IgD-negative memory B cell (primary cell): Measurements from ENCODE around the gene TLK2. TPM values are rescaled to one million over a fixed set of nuclear protein-coding genes. Genes with fewer than 3 reads are reported as not detected.

Experiments
- H3K27ac Mint-ChIP-seq, 3 donors: one replicate each; pipeline ENCODE4 v1.8.0; 2020 to 2022; ENCODE audit warnings: mild to moderate bottlenecking in 3 of 3, mixed read lengths in 3 of 3, moderate library complexity in 1 of 3
- H3K27me3 Mint-ChIP-seq: one replicate; pipeline ENCODE4 v1.8.0; 2021; ENCODE audit warnings: mixed read lengths
- H3K36me3 Mint-ChIP-seq: one replicate; pipeline ENCODE4 v1.8.0; 2020; ENCODE audit warnings: mild to moderate bottlenecking, mixed read lengths
- H3K4me1 Mint-ChIP-seq, 3 donors: one replicate each; pipeline ENCODE4 v1.8.0; 2020 to 2022; ENCODE audit warnings: mixed read lengths in 3 of 3, mild to moderate bottlenecking in 1 of 3
- H3K4me3 Mint-ChIP-seq, 4 donors: one replicate each; pipeline ENCODE4 v1.8.0; 2020 to 2022; ENCODE audit warnings: mild to moderate bottlenecking in 4 of 4, mixed read lengths in 4 of 4, moderate library complexity in 3 of 4
- H3K9me3 Mint-ChIP-seq, 3 donors: one replicate each; pipeline ENCODE4 v1.8.0; 2020 to 2021; ENCODE audit warnings: mixed read lengths in 3 of 3, mild to moderate bottlenecking in 1 of 3
- polyA plus RNA-seq: library from polyadenylated mRNA; unstranded; fragments of 300-500 nt; fragmentation: Illumina TruSeq; gene quantifications from one replicate; pipeline ENCODE4 v1.2.3, GENCODE V29; 2021

TLK2 gene
- polyA plus RNA-seq, 1 donor from 2014 or later: 12.1 TPM

DNA sequence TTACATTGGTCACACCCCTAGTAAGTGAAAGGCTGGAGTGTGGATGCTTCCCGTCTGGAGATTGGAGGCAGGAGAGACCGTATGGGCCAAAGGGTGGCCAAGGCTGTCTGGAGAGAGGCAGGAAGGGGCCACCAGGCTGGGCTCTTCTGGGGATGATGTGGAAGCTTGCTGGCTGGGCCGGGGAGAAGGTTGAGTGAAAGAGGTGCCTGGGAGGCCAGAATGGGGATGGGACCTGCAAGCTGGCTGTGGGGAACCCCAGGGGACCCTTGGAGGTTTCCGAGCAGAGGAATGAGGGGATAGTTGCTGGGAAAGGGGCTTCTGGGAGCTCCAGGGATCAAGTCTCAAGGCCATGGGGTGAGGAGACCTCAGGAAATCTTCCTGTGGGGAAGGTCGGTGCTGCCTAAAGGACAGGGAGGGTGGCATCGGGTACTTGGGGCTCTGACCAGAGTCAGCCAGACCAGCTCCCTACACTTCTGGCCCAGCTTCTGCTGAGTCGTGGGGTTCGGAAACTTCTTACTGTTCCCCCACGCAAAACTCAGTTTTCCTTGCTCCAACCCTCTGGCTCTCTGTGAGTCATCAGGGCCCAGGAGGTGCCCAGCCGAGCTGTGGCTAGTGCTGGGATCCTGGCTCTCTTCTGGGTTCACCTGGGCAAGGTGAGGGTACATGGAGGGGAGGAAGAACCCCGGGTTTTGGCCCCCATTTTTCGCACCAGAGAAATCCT, 151.9 kb downstream of the TLK2 start:
- H3K9me3 Mint-ChIP-seq: no peaks in the 10 kb centered on the region
- no peak overlapping the region for H3K27ac Mint-ChIP-seq
- H3K4me3 Mint-ChIP-seq: no peak overlapping the region
- H3K27me3 Mint-ChIP-seq: peaks cover 22% of the 10 kb centered on the region
- peaks cover 0 to 6% (median 5%) of the 10 kb centered on the region in 3 donors for H3K4me1 Mint-ChIP-seq
- H3K36me3 Mint-ChIP-seq: peaks cover 2% of the 10 kb centered on the region

GRCh38 chr17:62631086-62631935, 152.7 kb downstream of the TLK2 start:
- Mint-ChIP-seq H3K27me3 (peaks cover 22% of the 10 kb centered on the region), H3K4me3 (no peak overlapping the region)

GRCh38 chr17:62631936-62632924, 153.6 kb downstream of the TLK2 start:
- H3K27ac Mint-ChIP-seq: no peak overlapping the region
- H3K36me3 Mint-ChIP-seq: peaks cover 2% of the 10 kb centered on the region
- peaks cover 17% of the 10 kb centered on the region for H3K27me3 Mint-ChIP-seq
- H3K4me3 Mint-ChIP-seq: no peak overlapping the region
- H3K9me3 Mint-ChIP-seq: no peaks in the 10 kb centered on the region
- H3K4me1 Mint-ChIP-seq: peaks cover 0 to 5% (median 0%) of the 10 kb centered on the region in 3 donors

More at GRCh38 chr17:62631086-62631935, 152.7 kb downstream of the TLK2 start:
- Mint-ChIP-seq H3K36me3 (peaks cover 2% of the 10 kb centered on the region), H3K4me1 (peaks cover 0 to 6% (median 3%) of the 10 kb centered on the region in 3 donors), H3K27ac (no peak overlapping the region), H3K9me3 (no peaks in the 10 kb centered on the region)

GRCh38 chr17:62637809-62638208, 159.2 kb downstream of the TLK2 start:
- Mint-ChIP-seq H3K4me3 (peak overlapping the region in 1 of 4 donors; percentile 28), H3K9me3 (no peaks in the 10 kb centered on the region), H3K4me1 (no peaks in the 10 kb centered on the region), H3K27ac (no peak overlapping the region), H3K36me3 (no peaks in the 10 kb centered on the region), H3K27me3 (peaks cover 4% of the 10 kb centered on the region)

GRCh38 chr17:62641153-62641552, 162.5 kb downstream of the TLK2 start:
- Mint-ChIP-seq H3K4me3 (no peak overlapping the region), H3K27ac (no peak overlapping the region), H3K4me1 (no peaks in the 10 kb centered on the region), H3K9me3 (no peaks in the 10 kb centered on the region), H3K27me3 (peaks cover 4% of the 10 kb centered on the region), H3K36me3 (no peaks in the 10 kb centered on the region)

DNA sequence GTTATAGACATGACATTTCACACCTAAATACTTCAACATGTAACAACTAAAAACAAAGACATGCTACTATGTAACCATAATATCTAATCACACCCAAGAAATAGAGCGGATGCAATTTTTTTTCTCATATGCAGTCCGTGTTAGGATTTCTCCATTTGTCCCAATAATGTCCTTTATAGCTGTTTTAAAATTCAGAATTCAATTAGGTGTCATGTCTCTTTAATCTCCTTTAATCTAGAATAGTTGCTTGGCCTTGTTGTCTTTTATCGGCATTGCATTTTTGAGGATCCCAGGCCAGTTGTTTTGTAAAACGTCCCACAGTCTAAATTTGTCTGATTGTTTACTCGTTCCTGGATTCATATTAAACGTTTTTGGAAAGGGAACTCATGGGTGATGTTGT, 163.3 kb downstream of the TLK2 start:
- Mint-ChIP-seq H3K27ac (peak overlapping the region in 1 of 3 donors; percentile 53), H3K9me3 (no peaks in the 10 kb centered on the region), H3K36me3 (no peaks in the 10 kb centered on the region), H3K27me3 (peaks cover 7% of the 10 kb centered on the region), H3K4me1 (no peaks in the 10 kb centered on the region), H3K4me3 (no peak overlapping the region)

DNA sequence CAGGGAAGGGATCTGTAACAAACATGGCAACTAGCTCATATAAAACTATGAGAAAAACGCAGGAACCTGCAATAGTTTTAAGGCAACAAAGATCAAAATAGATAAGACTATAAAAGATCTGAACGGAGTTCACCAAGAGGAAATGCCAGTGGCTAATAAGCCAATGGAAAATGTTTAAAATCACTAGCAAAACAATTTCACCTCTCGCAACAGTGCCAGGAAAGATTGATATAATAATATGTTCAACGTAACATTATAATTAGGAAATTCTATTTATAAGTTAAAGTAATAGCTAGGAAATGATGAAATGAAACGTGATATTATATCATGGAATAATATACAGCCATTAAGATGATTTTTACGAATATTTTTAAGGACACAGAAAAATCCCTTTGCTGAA, 164.9 kb downstream of the TLK2 start:
- no peaks in the 10 kb centered on the region for H3K9me3 Mint-ChIP-seq
- H3K36me3 Mint-ChIP-seq: no peaks in the 10 kb centered on the region
- H3K4me1 Mint-ChIP-seq: no peaks in the 10 kb centered on the region
- peaks cover 9% of the 10 kb centered on the region for H3K27me3 Mint-ChIP-seq
- no peak overlapping the region for H3K27ac Mint-ChIP-seq
- H3K4me3 Mint-ChIP-seq: no peak overlapping the region

DNA sequence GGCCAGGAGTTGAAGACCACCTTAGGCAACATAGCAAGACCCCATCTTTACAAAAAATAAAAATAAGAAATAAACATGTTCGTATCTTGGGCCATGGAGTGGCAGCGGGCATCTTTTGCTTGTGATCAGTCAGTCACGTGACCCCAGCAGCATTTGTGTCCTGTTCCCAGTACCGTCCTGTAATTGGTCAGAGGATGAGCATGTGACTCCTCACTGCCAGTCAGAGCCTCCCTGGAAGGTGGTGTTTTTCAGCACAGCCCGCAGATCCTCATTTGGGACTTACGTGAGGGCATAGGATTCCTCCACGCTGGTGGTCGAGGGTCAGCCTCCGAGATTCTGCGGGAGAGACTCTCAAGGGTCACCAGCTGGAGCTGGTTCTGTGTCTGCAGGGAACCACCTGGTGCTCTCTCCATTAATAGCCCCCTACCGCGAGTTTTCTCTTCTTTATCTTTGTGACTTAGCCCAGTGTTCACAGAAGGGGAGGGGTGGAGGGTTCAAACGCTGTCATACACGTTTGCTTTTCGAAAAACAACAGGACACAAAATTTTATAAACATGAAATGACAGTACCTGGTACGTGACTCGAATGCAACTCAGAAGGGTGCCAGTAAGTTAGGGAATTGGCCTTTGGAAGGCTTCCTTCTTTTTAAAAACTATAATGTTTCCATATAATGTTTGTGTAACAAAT, 166.0 kb downstream of the TLK2 start:
- no peak overlapping the region for H3K27ac Mint-ChIP-seq
- H3K36me3 Mint-ChIP-seq: no peaks in the 10 kb centered on the region
- H3K27me3 Mint-ChIP-seq: peaks cover 9% of the 10 kb centered on the region
- H3K4me3 Mint-ChIP-seq: no peak overlapping the region
- H3K4me1 Mint-ChIP-seq: no peaks in the 10 kb centered on the region
- no peaks in the 10 kb centered on the region for H3K9me3 Mint-ChIP-seq

DNA sequence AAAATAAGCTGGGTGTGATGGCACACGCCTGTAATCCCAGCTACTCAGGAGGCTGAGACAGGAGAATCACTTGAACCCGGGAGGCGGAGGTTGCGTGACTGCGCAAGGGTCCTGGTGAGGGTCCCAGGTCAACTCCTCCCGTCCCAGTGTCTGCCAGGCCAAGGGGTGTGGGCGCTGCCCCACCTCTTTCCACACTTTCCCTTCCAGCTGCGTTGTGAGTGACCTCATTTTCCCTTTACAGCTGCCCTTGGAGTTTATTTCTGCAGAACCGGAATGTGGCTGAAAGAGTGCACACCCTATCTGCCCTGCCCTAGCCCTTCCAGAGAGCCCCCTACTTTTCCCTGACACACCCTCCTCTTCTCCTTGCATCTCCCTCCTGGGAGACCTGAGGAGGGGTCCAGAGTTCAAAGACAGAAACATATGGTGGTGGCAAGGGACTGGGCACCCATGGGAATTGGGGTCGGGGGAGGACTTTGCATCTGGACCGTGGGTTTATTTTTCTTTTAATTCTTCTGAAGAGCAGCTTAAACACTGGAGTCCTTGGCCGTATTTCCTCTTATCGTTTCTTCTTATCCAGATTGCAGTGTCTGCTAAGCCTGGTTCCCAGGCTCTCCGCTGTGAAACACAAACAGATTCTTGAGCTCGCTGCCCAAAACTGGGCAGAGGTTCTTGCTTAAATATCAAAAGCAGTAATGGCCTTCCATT, 169.8 kb downstream of the TLK2 start:
- H3K27me3 Mint-ChIP-seq: peaks cover 8% of the 10 kb centered on the region
- peaks cover 6 to 7% (median 6%) of the 10 kb centered on the region in 3 donors for H3K4me1 Mint-ChIP-seq
- no peak overlapping the region for H3K27ac Mint-ChIP-seq
- no peak overlapping the region for H3K4me3 Mint-ChIP-seq
- no peaks in the 10 kb centered on the region for H3K36me3 Mint-ChIP-seq
- H3K9me3 Mint-ChIP-seq: no peaks in the 10 kb centered on the region

DNA sequence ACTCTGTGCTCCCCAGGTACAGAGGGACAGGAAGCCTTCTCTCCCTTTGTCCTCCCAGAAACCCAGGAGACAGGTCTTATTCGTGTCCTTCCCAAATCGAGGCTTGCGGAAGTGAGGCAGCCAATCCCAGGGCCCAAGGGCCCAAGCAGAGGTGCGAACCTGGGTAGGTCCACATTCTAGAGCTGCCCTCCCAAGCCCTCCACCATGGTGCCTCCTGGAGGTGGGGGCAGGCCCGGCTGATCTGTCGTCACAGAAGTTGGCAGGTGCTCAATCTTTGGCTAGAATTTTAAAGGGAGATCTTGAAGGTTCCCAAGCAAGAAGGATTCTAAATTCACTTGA, 170.3 kb downstream of the TLK2 start:
- H3K27me3 Mint-ChIP-seq: peaks cover 8% of the 10 kb centered on the region
- H3K27ac Mint-ChIP-seq: no peak overlapping the region
- H3K4me1 Mint-ChIP-seq: peaks cover 7 to 8% (median 7%) of the 10 kb centered on the region in 3 donors
- no peaks in the 10 kb centered on the region for H3K36me3 Mint-ChIP-seq
- H3K4me3 Mint-ChIP-seq: no peak overlapping the region
- H3K9me3 Mint-ChIP-seq: no peaks in the 10 kb centered on the region

DNA sequence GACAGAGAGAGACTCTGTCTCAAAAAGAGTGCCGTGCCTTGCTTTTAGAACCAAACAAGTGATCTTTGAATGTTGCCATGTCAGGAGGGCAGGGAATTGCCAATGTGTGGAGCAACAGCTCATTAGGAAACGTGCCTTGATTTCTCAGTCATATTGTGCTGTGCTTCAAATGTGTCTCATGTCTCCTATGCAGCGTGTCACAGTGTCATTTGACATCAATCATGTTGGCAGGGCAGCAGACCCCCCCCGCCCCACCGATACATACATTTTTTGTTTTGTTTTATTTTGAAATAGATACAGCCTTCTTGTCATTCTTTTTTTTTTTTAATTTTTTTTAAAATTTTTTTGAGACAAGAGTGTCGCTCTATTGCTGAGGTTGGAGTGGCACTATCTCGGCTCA, 170.9 kb downstream of the TLK2 start:
- Mint-ChIP-seq H3K4me1 (peaks cover 7 to 8% (median 7%) of the 10 kb centered on the region in 3 donors), H3K27ac (no peak overlapping the region), H3K27me3 (peaks cover 8% of the 10 kb centered on the region), H3K4me3 (peak overlapping the region in 1 of 4 donors; percentile 8), H3K9me3 (no peaks in the 10 kb centered on the region), H3K36me3 (no peaks in the 10 kb centered on the region)

- peaks cover 7 to 8% (median 7%) of the 10 kb centered on the region in 3 donors for H3K4me1 Mint-ChIP-seq
- no peaks in the 10 kb centered on the region for H3K9me3 Mint-ChIP-seq
- peak overlapping the region in 1 of 4 donors; percentile 16 for H3K4me3 Mint-ChIP-seq
- H3K27ac Mint-ChIP-seq: no peak overlapping the region
- H3K36me3 Mint-ChIP-seq: no peaks in the 10 kb centered on the region
- H3K27me3 Mint-ChIP-seq: peaks cover 8% of the 10 kb centered on the region
These were observed 172.0 kb downstream of the TLK2 start for GRCh38 chr17:62650587-62650986.

DNA sequence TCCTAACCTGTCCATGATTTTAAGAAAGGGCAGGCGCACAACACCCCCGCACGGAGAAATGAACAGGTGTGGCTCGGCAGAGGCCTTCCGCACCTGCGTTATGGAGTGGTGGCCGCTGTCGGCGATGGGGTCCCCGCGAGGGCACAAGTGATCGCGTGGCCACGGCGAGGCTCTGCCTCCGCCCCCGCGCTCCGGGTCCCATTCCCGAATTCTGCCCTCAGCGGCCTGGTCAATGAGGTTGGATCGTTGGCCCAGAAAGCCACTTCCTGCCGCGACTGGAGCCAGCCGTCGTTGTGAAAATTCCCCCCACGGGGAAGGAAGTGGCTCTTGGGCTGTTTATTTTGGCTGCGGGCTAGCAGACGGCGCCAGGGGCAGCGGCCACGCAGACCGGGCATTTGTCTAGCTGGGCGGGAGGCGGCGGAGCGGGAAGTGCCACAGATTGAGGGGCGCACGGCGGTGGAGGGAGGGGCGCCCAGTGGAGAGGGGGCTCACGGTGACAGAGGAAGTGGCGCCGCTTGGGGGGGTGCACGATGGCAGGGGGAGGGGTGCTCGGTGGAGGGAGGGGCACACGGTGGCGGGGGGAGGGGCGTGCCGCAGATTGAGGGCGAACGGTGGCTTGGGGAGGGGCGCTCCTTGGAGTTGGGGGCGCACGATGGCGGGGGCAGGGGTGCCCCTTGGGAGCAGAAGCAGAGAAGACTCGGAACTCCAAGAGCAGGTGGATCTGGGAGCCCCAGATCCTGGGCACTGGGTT, 173.8 kb downstream of the TLK2 start:
- peaks cover 7 to 8% (median 7%) of the 10 kb centered on the region in 3 donors for H3K4me1 Mint-ChIP-seq
- H3K27me3 Mint-ChIP-seq: peaks cover 5% of the 10 kb centered on the region
- H3K4me3 Mint-ChIP-seq: peak overlapping the region; percentile 83 to 96 (median 88)
- no peak overlapping the region for H3K27ac Mint-ChIP-seq
- H3K36me3 Mint-ChIP-seq: no peaks in the 10 kb centered on the region
- H3K9me3 Mint-ChIP-seq: no peaks in the 10 kb centered on the region
